ENCODE results near the gene H2BK1.

GRCh38 chr7:151251689-151252560 is 41.6 kb upstream of the H2BK1 start:
- TF ChIP-seq EZH2 (IDR thresholded peaks at IDR 0.05; ENCODE audit: insufficient read depth, poor library complexity, severe bottlenecking) (no peak), EZH2phosphoT487 (IDR thresholded peaks at IDR 0.05; ENCODE audit: insufficient read depth, low read depth) (no peak)
